NT2/D1 (cell line): ENCODE measurements around the gene ZNF692.

Experiments
- DNase-seq: peaks from one replicate; pipeline ENCODE4 v3.0.0-alpha.2; 2011; ENCODE audit warnings: low read depth, low spot score
- H3K27me3 ChIP-seq: 2 replicates; pipeline ENCODE4 v1.6.0; 2011; ENCODE audit warnings: mild to moderate bottlenecking; ENCODE audit not compliant: insufficient read length, insufficient read depth
- H3K36me3 ChIP-seq: 2 replicates; pipeline ENCODE4 v1.6.1; 2011; ENCODE audit warnings: mild to moderate bottlenecking, low read length, mixed read lengths; ENCODE audit not compliant: insufficient read depth, insufficient read length
- H3K4me1 ChIP-seq: 2 replicates; pipeline ENCODE4 v1.5.1; 2011; ENCODE audit not compliant: insufficient read depth, insufficient read length
- H3K4me3 ChIP-seq: 2 replicates; pipeline ENCODE4 v1.5.1; 2011; ENCODE audit warnings: low read depth; ENCODE audit not compliant: insufficient read length
- H3K9ac ChIP-seq: 2 replicates; pipeline ENCODE4 v1.6.0; 2011; ENCODE audit warnings: low read depth; ENCODE audit not compliant: insufficient read length
- H3K9me3 ChIP-seq: 2 replicates; pipeline ENCODE4 v1.5.1; 2011; ENCODE audit warnings: mild to moderate bottlenecking, low read length; ENCODE audit not compliant: insufficient read depth
- SUZ12 ChIP-seq: IDR thresholded peaks from 2 replicates; pipeline ENCODE4 v1.6.1; 2011; ENCODE audit not compliant: insufficient read length, insufficient read depth; ENCODE audit errors: extremely low read depth
- YY1 ChIP-seq: IDR thresholded peaks from 2 replicates; pipeline ENCODE4 v1.6.1; 2011; ENCODE audit not compliant: insufficient read length, insufficient read depth
- ZNF274 ChIP-seq: IDR thresholded peaks from 2 replicates; pipeline ENCODE4 v1.6.1; 2011; ENCODE audit warnings: mild to moderate bottlenecking, low read depth, low read length

Gene ZNF692

GRCh38 chr1:248822148-248823032 lies 36.5 kb downstream of the ZNF692 start:
- no peak overlapping the region for H3K4me3 ChIP-seq
- no peaks in the 10 kb centered on the region for H3K27me3 ChIP-seq
- peaks cover 2% of the 10 kb centered on the region for H3K4me1 ChIP-seq
- H3K36me3 ChIP-seq = peaks cover 62% of the 10 kb centered on the region
- no peak overlapping the region for H3K9ac ChIP-seq
- TF ChIP-seq SUZ12 = no peak
- TF ChIP-seq YY1 = no peak
- TF ChIP-seq ZNF274 = no peak
- H3K9me3 ChIP-seq = no peaks in the 10 kb centered on the region
- DNase-seq = no peak

- H3K4me3 ChIP-seq = no peak overlapping the region
- no peak for DNase-seq
- peaks cover 2% of the 10 kb centered on the region for H3K4me1 ChIP-seq
- H3K9me3 ChIP-seq = no peaks in the 10 kb centered on the region
- H3K27me3 ChIP-seq = no peaks in the 10 kb centered on the region
- H3K36me3 ChIP-seq = peaks cover 69% of the 10 kb centered on the region
- no peak overlapping the region for H3K9ac ChIP-seq
- TF ChIP-seq ZNF274 = no peak
- TF ChIP-seq YY1 = no peak
Measured at GRCh38 chr1:248821641-248822040, 37.2 kb downstream of the ZNF692 start.

- H3K36me3 ChIP-seq = peaks cover 74% of the 10 kb centered on the region
- H3K9me3 ChIP-seq = no peaks in the 10 kb centered on the region
- no peak overlapping the region for H3K9ac ChIP-seq
- no peak for TF ChIP-seq SUZ12
- TF ChIP-seq ZNF274 = no peak
- no peak for TF ChIP-seq YY1
- no peaks in the 10 kb centered on the region for H3K27me3 ChIP-seq
- no peak overlapping the region for H3K4me3 ChIP-seq
- DNase-seq = no peak
- peaks cover 5% of the 10 kb centered on the region for H3K4me1 ChIP-seq
Measured at GRCh38 chr1:248821101-248821500, 37.8 kb downstream of the ZNF692 start.

GRCh38 chr1:248820041-248820585 lies 38.8 kb downstream of the ZNF692 start:
- Histone ChIP-seq H3K36me3 (peaks cover 84% of the 10 kb centered on the region), H3K9me3 (no peaks in the 10 kb centered on the region), H3K4me1 (peaks cover 10% of the 10 kb centered on the region), H3K4me3 (no peak overlapping the region), H3K27me3 (no peaks in the 10 kb centered on the region), H3K9ac (no peak overlapping the region)
- DNase-seq = no peak
- TF ChIP-seq ZNF274 (no peak), YY1 (no peak), SUZ12 (no peak)

- TF ChIP-seq SUZ12 = no peak
- Histone ChIP-seq H3K36me3 (peaks cover 84% of the 10 kb centered on the region), H3K27me3 (no peaks in the 10 kb centered on the region), H3K4me1 (peaks cover 7% of the 10 kb centered on the region), H3K9ac (no peak overlapping the region), H3K4me3 (no peak overlapping the region), H3K9me3 (no peaks in the 10 kb centered on the region)
- DNase-seq = no peak
Measured at GRCh38 chr1:248818505-248819374, 40.1 kb downstream of the ZNF692 start.

- no peaks in the 10 kb centered on the region for H3K9me3 ChIP-seq
- H3K4me3 ChIP-seq = no peak overlapping the region
- no peak overlapping the region for H3K9ac ChIP-seq
- DNase-seq = no peak
- no peaks in the 10 kb centered on the region for H3K27me3 ChIP-seq
- H3K36me3 ChIP-seq = peaks cover 86% of the 10 kb centered on the region
- TF ChIP-seq YY1 (no peak), SUZ12 (no peak), ZNF274 (no peak)
- H3K4me1 ChIP-seq = peaks cover 10% of the 10 kb centered on the region
Measured at GRCh38 chr1:248817065-248817464, 41.8 kb downstream of the ZNF692 start.

- TF ChIP-seq SUZ12 (no peak), YY1 (no peak)
- Histone ChIP-seq H3K9ac (no peak overlapping the region), H3K27me3 (no peaks in the 10 kb centered on the region), H3K36me3 (peaks cover 86% of the 10 kb centered on the region), H3K9me3 (no peaks in the 10 kb centered on the region), H3K4me1 (peaks cover 10% of the 10 kb centered on the region), H3K4me3 (no peak overlapping the region)
- no peak for DNase-seq
Measured at GRCh38 chr1:248816042-248816851, 42.6 kb downstream of the ZNF692 start.
